Activated naive CD4-positive, alpha-beta T cell treated with anti-CD3 and anti-CD28 coated beads, Interleukin-2, amount 50 U/mL, for 24 hours (primary cell): ENCODE measurements around the gene DCAF6.

Experiments
- H3K27ac Mint-ChIP-seq: one replicate; pipeline ENCODE4 v1.8.0; 2021; ENCODE audit warnings: mild to moderate bottlenecking, mixed read lengths
- H3K27me3 Mint-ChIP-seq: one replicate; pipeline ENCODE4 v1.8.0; 2021; ENCODE audit warnings: mixed read lengths
- H3K36me3 Mint-ChIP-seq: one replicate; pipeline ENCODE4 v1.8.0; 2021; ENCODE audit warnings: mixed read lengths
- H3K4me1 Mint-ChIP-seq: one replicate; pipeline ENCODE4 v1.8.0; 2021; ENCODE audit warnings: mixed read lengths
- H3K4me3 Mint-ChIP-seq: one replicate; pipeline ENCODE4 v1.8.0; 2021; ENCODE audit warnings: mild to moderate bottlenecking, mixed read lengths
- H3K9me3 Mint-ChIP-seq: one replicate; pipeline ENCODE4 v1.8.0; 2021; ENCODE audit warnings: mixed read lengths

Gene DCAF6

DNA sequence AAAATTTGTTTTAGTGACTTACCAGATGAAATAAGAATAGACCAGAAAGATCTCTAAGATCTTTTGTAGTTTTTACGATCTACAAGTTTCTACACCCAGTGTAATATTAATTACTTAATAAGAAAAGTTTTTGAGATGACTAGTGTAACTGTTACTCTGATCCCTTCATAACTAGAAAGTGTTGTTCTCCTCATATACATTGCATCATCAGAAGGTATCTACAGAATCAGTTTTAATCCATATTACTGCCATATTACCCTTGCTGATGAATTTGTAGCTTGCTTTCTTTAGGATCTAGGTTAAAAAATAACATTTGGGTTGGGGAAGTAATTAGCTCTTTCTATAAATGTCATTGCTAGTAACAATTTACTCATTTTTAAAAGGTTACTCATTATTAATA lies 127.7 kb downstream of the DCAF6 start:
- no peaks in the 10 kb centered on the region for H3K4me1 Mint-ChIP-seq
- H3K27me3 Mint-ChIP-seq = no peaks in the 10 kb centered on the region
- no peak overlapping the region for H3K27ac Mint-ChIP-seq
- H3K9me3 Mint-ChIP-seq = no peaks in the 10 kb centered on the region
- no peak overlapping the region for H3K4me3 Mint-ChIP-seq
- peaks cover 16% of the 10 kb centered on the region for H3K36me3 Mint-ChIP-seq

DNA sequence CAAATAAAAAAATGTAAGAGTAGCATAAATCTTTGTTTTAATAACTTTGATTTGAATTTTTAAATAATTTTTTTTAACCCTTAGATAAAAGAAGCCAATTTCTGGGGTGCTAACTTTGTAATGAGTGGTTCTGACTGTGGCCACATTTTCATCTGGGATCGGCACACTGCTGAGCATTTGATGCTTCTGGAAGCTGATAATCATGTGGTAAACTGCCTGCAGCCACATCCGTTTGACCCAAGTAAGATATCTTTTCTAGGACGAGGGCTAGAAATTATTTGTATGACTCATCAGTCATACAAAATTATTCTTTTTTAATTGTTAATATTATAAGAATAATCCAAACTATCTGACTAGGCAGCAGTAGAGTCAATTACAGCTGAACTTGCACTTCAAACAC lies 129.0 kb downstream of the DCAF6 start:
- H3K4me3 Mint-ChIP-seq = no peak overlapping the region
- no peaks in the 10 kb centered on the region for H3K4me1 Mint-ChIP-seq
- H3K36me3 Mint-ChIP-seq = peaks cover 16% of the 10 kb centered on the region
- H3K9me3 Mint-ChIP-seq = no peaks in the 10 kb centered on the region
- H3K27me3 Mint-ChIP-seq = no peaks in the 10 kb centered on the region
- H3K27ac Mint-ChIP-seq = no peak overlapping the region

- H3K9me3 Mint-ChIP-seq = no peaks in the 10 kb centered on the region
- no peak overlapping the region for H3K27ac Mint-ChIP-seq
- peaks cover 18% of the 10 kb centered on the region for H3K36me3 Mint-ChIP-seq
- H3K4me3 Mint-ChIP-seq = no peak overlapping the region
- H3K4me1 Mint-ChIP-seq = no peaks in the 10 kb centered on the region
- H3K27me3 Mint-ChIP-seq = no peaks in the 10 kb centered on the region
These were observed 132.9 kb downstream of the DCAF6 start for GRCh38 chr1:168069384-168069783.

- no peak overlapping the region for H3K27ac Mint-ChIP-seq
- H3K36me3 Mint-ChIP-seq = peaks cover 6% of the 10 kb centered on the region
- no peaks in the 10 kb centered on the region for H3K9me3 Mint-ChIP-seq
- H3K4me3 Mint-ChIP-seq = no peak overlapping the region
- no peaks in the 10 kb centered on the region for H3K4me1 Mint-ChIP-seq
- H3K27me3 Mint-ChIP-seq = no peaks in the 10 kb centered on the region
These were observed 143.3 kb downstream of the DCAF6 start for GRCh38 chr1:168079761-168080160.

DNA sequence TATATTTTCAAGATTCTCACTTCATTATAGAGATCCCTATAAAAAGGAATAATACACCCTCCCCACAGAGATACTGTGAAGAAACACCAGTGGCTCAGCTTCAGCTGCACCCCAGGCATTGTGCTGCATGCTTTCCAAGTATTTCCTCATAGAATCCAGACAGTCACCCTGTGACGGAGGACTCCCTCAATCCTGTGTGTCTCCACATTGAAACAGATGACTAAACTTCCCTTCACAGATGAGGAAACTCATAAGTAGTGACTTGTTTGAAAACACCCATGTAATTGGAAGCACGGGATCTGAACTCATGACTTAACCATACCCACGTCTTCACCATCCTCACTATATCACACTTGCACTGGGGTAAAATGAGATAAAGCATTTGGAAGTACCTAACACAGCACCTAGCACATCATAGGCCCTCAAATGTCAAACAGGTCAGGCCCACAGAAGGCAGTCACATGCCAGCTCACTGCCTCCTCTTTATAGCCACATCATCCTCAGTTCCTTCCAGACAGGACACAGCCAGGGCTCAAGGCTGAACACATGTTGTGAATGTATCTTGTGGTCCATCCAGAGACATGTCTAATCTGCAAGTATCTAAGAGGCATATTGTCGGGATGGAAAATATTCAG lies 145.0 kb downstream of the DCAF6 start:
- Mint-ChIP-seq H3K4me3 (no peak overlapping the region), H3K9me3 (no peaks in the 10 kb centered on the region), H3K4me1 (no peaks in the 10 kb centered on the region), H3K36me3 (peaks cover 3% of the 10 kb centered on the region), H3K27me3 (no peaks in the 10 kb centered on the region), H3K27ac (no peak overlapping the region)

DNA sequence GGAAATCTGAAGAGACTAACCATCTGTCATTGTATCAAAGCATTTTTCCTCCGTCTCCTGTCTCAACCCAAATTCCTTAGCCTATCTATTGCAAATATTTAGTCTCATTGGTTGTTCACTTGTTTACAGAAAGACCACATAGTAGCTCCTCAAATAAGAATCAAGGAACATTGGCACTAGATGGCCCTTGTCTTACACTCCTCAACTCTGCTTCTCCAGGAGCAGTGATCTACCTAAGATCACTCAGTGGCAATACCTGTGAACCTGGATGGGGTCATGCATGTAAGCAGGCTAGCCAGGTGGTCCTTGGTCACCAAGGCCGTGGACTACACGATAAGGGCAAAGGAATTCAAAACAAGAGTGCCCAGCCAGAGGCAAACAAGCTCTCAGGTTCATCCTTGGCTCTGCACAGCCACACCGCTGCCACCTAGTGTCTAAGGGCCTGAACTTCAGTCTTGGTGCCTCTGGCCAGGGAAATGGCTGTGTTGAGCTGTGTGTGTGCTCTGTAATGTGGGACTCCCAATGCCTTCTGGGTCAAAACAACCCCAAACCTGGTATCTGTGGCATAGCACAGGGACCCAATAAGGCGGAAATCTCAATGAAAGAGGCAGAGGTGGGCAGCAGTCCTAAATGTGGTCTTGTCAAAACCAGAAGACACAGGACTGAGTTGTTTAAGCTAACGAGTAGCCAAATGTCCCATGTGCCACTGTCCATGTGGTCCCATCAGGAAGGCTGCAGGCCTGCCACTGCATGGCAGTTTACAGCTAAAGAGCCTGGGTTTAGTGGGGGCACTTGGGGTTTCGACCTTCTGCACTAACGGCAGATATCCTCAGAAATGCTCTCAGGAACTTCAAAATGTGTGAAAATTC lies 145.8 kb downstream of the DCAF6 start:
- H3K4me3 Mint-ChIP-seq = no peak overlapping the region
- H3K9me3 Mint-ChIP-seq = no peaks in the 10 kb centered on the region
- H3K27ac Mint-ChIP-seq = no peak overlapping the region
- no peaks in the 10 kb centered on the region for H3K36me3 Mint-ChIP-seq
- no peaks in the 10 kb centered on the region for H3K4me1 Mint-ChIP-seq
- H3K27me3 Mint-ChIP-seq = no peaks in the 10 kb centered on the region

- no peaks in the 10 kb centered on the region for H3K27me3 Mint-ChIP-seq
- no peaks in the 10 kb centered on the region for H3K4me1 Mint-ChIP-seq
- H3K36me3 Mint-ChIP-seq = no peaks in the 10 kb centered on the region
- H3K27ac Mint-ChIP-seq = no peak overlapping the region
- no peak overlapping the region for H3K4me3 Mint-ChIP-seq
- H3K9me3 Mint-ChIP-seq = no peaks in the 10 kb centered on the region
These were observed 147.2 kb downstream of the DCAF6 start for GRCh38 chr1:168083456-168084325.

- no peaks in the 10 kb centered on the region for H3K27me3 Mint-ChIP-seq
- H3K4me1 Mint-ChIP-seq = no peaks in the 10 kb centered on the region
- H3K9me3 Mint-ChIP-seq = no peaks in the 10 kb centered on the region
- no peak overlapping the region for H3K4me3 Mint-ChIP-seq
- H3K27ac Mint-ChIP-seq = no peak overlapping the region
- no peaks in the 10 kb centered on the region for H3K36me3 Mint-ChIP-seq
These were observed 148.1 kb downstream of the DCAF6 start for GRCh38 chr1:168084396-168085231.

- H3K4me1 Mint-ChIP-seq = no peaks in the 10 kb centered on the region
- no peak overlapping the region for H3K27ac Mint-ChIP-seq
- H3K27me3 Mint-ChIP-seq = peaks cover 1% of the 10 kb centered on the region
- H3K4me3 Mint-ChIP-seq = no peak overlapping the region
- no peaks in the 10 kb centered on the region for H3K9me3 Mint-ChIP-seq
- H3K36me3 Mint-ChIP-seq = no peaks in the 10 kb centered on the region
These were observed 149.0 kb downstream of the DCAF6 start for GRCh38 chr1:168085401-168085872.

- no peaks in the 10 kb centered on the region for H3K36me3 Mint-ChIP-seq
- no peak overlapping the region for H3K27ac Mint-ChIP-seq
- no peaks in the 10 kb centered on the region for H3K4me1 Mint-ChIP-seq
- no peak overlapping the region for H3K4me3 Mint-ChIP-seq
- H3K9me3 Mint-ChIP-seq = no peaks in the 10 kb centered on the region
- H3K27me3 Mint-ChIP-seq = peaks cover 1% of the 10 kb centered on the region
These were observed 150.0 kb downstream of the DCAF6 start for GRCh38 chr1:168086438-168086837.

DNA sequence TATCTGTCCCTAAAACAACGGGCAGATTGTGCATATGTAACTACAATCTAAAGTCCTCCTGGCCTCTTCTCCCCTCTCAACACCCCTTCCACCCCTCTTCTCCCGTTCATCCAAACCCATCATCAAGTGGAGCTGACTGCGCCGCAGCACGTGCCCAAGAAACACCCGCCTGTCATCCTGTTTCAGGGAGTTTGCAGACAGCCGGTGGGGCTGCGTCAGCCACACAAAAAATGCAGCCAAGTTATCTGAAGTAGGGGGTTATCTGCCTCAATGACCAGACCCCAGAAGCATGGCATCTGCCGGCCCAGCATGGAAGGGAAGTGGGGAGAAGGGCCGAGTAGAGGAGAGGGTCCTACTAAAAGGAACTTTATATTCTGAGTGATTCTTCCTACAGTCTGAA lies 151.2 kb downstream of the DCAF6 start:
- no peaks in the 10 kb centered on the region for H3K4me1 Mint-ChIP-seq
- H3K27me3 Mint-ChIP-seq = peaks cover 1% of the 10 kb centered on the region
- H3K9me3 Mint-ChIP-seq = no peaks in the 10 kb centered on the region
- H3K4me3 Mint-ChIP-seq = no peak overlapping the region
- no peaks in the 10 kb centered on the region for H3K36me3 Mint-ChIP-seq
- no peak overlapping the region for H3K27ac Mint-ChIP-seq

DNA sequence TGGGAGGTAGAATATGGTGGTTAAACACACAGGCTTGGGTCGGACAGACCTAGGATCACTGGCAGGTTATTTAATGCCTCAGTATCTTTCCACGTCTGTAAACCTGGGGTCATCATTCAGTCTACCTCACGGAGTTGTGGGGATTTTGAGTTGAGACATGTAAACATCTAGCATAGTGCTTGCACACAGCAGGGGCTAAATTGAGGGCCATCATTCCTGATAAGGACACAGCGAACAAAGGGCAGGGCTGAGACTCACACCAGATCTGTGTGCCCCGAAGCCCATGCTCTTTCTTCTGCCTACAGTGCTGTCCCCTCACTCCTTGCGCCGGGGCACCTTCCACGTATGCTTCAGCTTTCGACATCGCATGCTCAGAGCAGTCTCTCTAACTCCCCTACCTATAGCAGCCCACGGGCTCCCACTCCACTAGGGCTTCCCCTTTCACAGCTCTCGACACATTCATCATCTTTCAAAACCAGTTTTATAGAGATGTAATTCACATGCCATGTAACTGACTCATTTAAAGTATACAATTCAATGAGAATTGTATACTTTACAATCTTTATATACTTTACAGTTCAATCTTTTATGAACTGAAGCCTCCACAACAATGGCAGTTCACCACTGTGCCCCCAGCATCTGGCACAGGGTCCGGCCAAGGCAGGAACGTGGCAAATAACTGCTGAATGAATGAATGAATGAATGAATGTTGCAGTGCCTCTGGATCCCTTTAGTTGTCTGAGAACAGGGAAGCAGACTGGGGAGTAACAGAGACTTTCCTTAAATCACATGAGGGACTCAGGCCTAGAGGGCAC lies 152.2 kb downstream of the DCAF6 start:
- H3K9me3 Mint-ChIP-seq = no peaks in the 10 kb centered on the region
- H3K27ac Mint-ChIP-seq = no peak overlapping the region
- H3K27me3 Mint-ChIP-seq = peaks cover 1% of the 10 kb centered on the region
- no peak overlapping the region for H3K4me3 Mint-ChIP-seq
- H3K4me1 Mint-ChIP-seq = no peaks in the 10 kb centered on the region
- H3K36me3 Mint-ChIP-seq = no peaks in the 10 kb centered on the region

DNA sequence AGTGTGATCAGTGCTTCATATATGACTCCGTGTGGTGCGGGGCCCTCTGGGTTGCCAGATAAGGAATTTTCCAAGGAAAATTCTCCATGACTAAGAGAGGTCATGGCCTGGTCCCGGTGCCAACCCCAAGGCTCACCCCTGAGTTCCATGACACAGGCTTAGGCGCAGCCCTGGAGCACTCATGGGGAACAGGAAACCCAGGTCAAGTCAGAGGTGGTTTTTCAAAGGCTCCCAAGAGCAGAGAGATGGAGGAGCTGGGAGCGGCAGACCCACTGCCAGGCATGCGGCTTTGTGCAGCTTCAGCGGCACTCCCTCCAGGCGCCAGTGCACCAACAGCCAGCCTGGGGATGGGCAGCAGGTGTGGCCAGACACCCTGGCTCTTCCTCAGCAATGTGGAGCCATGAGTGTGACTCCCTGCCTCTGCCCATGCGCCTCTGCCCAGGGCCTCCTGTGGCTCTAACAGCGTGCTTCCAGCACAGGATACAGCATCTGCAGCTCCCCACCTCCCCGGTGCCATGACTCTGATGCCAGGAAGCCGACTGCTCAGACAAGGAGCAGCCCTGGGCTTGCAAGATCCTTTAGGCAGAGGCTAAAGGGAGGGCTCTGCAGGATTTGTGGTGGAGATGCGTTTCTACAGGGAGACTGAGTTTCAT lies 153.0 kb downstream of the DCAF6 start:
- H3K4me1 Mint-ChIP-seq = no peaks in the 10 kb centered on the region
- H3K27me3 Mint-ChIP-seq = peaks cover 1% of the 10 kb centered on the region
- no peak overlapping the region for H3K4me3 Mint-ChIP-seq
- no peaks in the 10 kb centered on the region for H3K36me3 Mint-ChIP-seq
- no peak overlapping the region for H3K27ac Mint-ChIP-seq
- no peaks in the 10 kb centered on the region for H3K9me3 Mint-ChIP-seq

DNA sequence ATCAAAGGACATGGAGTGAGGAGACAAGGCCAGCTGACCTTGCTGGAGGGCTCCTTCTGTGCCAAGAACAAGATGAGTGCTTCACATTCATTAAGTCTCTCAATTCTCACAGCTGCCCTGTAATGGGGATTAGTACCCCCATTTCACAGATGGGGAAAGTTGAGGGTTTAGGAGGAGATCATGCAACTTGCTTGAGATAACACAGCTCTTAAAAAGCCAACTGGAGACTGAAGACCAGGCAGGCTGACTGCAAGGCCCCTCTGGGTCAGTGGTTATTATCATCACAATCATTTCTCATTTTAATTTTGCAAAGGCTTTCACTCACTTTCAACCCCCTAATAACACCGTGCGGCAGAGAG lies 153.5 kb downstream of the DCAF6 start:
- H3K4me1 Mint-ChIP-seq = no peaks in the 10 kb centered on the region
- H3K27me3 Mint-ChIP-seq = peaks cover 1% of the 10 kb centered on the region
- no peak overlapping the region for H3K27ac Mint-ChIP-seq
- no peaks in the 10 kb centered on the region for H3K9me3 Mint-ChIP-seq
- H3K36me3 Mint-ChIP-seq = no peaks in the 10 kb centered on the region
- no peak overlapping the region for H3K4me3 Mint-ChIP-seq
